Measurements from ENCODE around the gene PLB1. TPM values are rescaled to one million over a fixed set of nuclear protein-coding genes. Genes with fewer than 3 reads are reported as not detected.

Gene PLB1
- total RNA-seq (2014; rRNA removed): 0.40 and 1.3 TPM in 2 replicates
- Bru-seq, nascent RNA: percentile 29 among the genes with signal in this experiment
- BruChase-seq, experiment 1, labeled RNA remaining after a 6-hour chase: percentile 24 among the genes with signal in this experiment
- percentile 23 among the genes with signal in this experiment for BruChase-seq, experiment 2, labeled RNA remaining after a 2-hour chase
- long read RNA-seq, partial matches to known transcripts: 1 of 1 reads
- long read RNA-seq, other reads (novel, unspliced or antisense): 0 of 1 reads

- H3K4me2 ChIP-seq (ENCODE audit: low read length): no peak within 1 kb of the TSS
- no peak within 1 kb of the TSS for H3K27ac ChIP-seq (ENCODE audit: low read length)
- H4K20me1 ChIP-seq (ENCODE audit: low read length): no peaks in the 10 kb centered on the region
- H2AFZ ChIP-seq (ENCODE audit: low read length): no peak within 1 kb of the TSS
- BruUV-seq (replicated peaks): no TSS peak
- H3F3A ChIP-seq (ENCODE audit: low read length, unreplicated experiment): no peaks in the 10 kb centered on the region
- no peak within 1 kb of the TSS for H3K4me3 ChIP-seq (ENCODE audit: low read length)
- ATAC-seq: no peak
- H3K4me1 ChIP-seq (ENCODE audit: insufficient read depth, low read length): no peaks in the 10 kb centered on the region
- no peak for TF ChIP-seq CTCF (conservative IDR thresholded peaks at IDR 0.05; ENCODE audit: low read depth, low read length)
- TF ChIP-seq EZH2phosphoT487 (IDR thresholded peaks at IDR 0.05; ENCODE audit: borderline replicate concordance, low read length): no peak
- no peak for TF ChIP-seq EZH2 (IDR thresholded peaks at IDR 0.05; ENCODE audit: low read length, unreplicated experiment)
- CTCF ChIA-PET: no interaction called here
- no peaks in the 10 kb centered on the region for H3K9me2 ChIP-seq (replicated peaks; ENCODE audit: low read length)
- no peak within 1 kb of the TSS for H3K9ac ChIP-seq (ENCODE audit: low read length)
- H3K27me3 ChIP-seq (ENCODE audit: low read length): no peaks in the 10 kb centered on the region
- intact Hi-C loops (cut with micrococcal nuclease): no loop called here
- H3K9me3 ChIP-seq (ENCODE audit: low read length): no peaks in the 10 kb centered on the region
- no peaks in the 10 kb centered on the region for H3K79me2 ChIP-seq (ENCODE audit: low read length)
- POLR2A ChIA-PET (ENCODE audit: unreplicated experiment): no interaction called here
- H3K36me3 ChIP-seq (ENCODE audit: low read depth, low read length): no peaks in the 10 kb centered on the region
- DNase-seq: no peak
These were observed at the start of gene PLB1 for GRCh38 chr2:28495551-28496250. TSS of gene PLB1 (plus strand) at chr2:28496060. CDS start at chr2:28496115, 55 bp downstream.

GRCh38 chr2:28446531-28446930 is 49.3 kb upstream of the PLB1 start:
- H3F3A ChIP-seq (ENCODE audit: low read length, unreplicated experiment): no peaks in the 10 kb centered on the region
- ATAC-seq (no peak), DNase-seq (no peak)
- H3K27ac ChIP-seq (ENCODE audit: low read length): peak overlapping the region; percentile 80
- H3K4me2 ChIP-seq (ENCODE audit: low read length): 0 out of 2 replicates have a peak overlapping the region, but pooled peaks have one; percentile 0
- H3K4me1 ChIP-seq (ENCODE audit: insufficient read depth, low read length): peaks cover 68% of the 10 kb centered on the region
- CTCF ChIA-PET: no interaction called here
- H3K36me3 ChIP-seq (ENCODE audit: low read depth, low read length): no peaks in the 10 kb centered on the region
- H3K9me3 ChIP-seq (ENCODE audit: low read length): no peaks in the 10 kb centered on the region
- peak overlapping the region; percentile 9; the same call in 1 of the 2 replicates for H3K9ac ChIP-seq (ENCODE audit: low read length)
- POLR2A ChIA-PET (ENCODE audit: unreplicated experiment): interaction anchor here (0.6 kb wide), 1 partner anchor 53 kb away, joined by 3 read pairs; no protein-coding TSS in a partner anchor
- TF ChIP-seq CTCF (conservative IDR thresholded peaks at IDR 0.05; ENCODE audit: low read depth, low read length): no peak
- no peak for TF ChIP-seq EZH2 (IDR thresholded peaks at IDR 0.05; ENCODE audit: low read length, unreplicated experiment)
- no peaks in the 10 kb centered on the region for H3K79me2 ChIP-seq (ENCODE audit: low read length)
- H3K4me3 ChIP-seq (ENCODE audit: low read length): no peak overlapping the region
- no peaks in the 10 kb centered on the region for H3K9me2 ChIP-seq (replicated peaks; ENCODE audit: low read length)
- intact Hi-C loops (cut with micrococcal nuclease): loop anchor here (5.0 kb wide), 1 partner anchor 739 kb away; no protein-coding TSS in a partner anchor
- H3K27me3 ChIP-seq (ENCODE audit: low read length): no peaks in the 10 kb centered on the region
- no peak overlapping the region for H2AFZ ChIP-seq (ENCODE audit: low read length)
- H4K20me1 ChIP-seq (ENCODE audit: low read length): no peaks in the 10 kb centered on the region
- BruUV-seq (replicated peaks): no TSS peak

- no peak overlapping the region for H3K4me2 ChIP-seq (ENCODE audit: low read length)
- no peak for ATAC-seq
- no peak overlapping the region for H2AFZ ChIP-seq (ENCODE audit: low read length)
- no peaks in the 10 kb centered on the region for H3K9me3 ChIP-seq (ENCODE audit: low read length)
- peak overlapping the region; percentile 80 for H3K27ac ChIP-seq (ENCODE audit: low read length)
- ChIA-PET POLR2A (ENCODE audit: unreplicated experiment) (no interaction called here), CTCF (no interaction called here)
- no peaks in the 10 kb centered on the region for H3K27me3 ChIP-seq (ENCODE audit: low read length)
- BruUV-seq (replicated peaks): no TSS peak
- H3K9me2 ChIP-seq (replicated peaks; ENCODE audit: low read length): no peaks in the 10 kb centered on the region
- H3K4me1 ChIP-seq (ENCODE audit: insufficient read depth, low read length): peaks cover 63% of the 10 kb centered on the region
- no peak overlapping the region for H3K4me3 ChIP-seq (ENCODE audit: low read length)
- no peaks in the 10 kb centered on the region for H4K20me1 ChIP-seq (ENCODE audit: low read length)
- DNase-seq: no peak
- no peaks in the 10 kb centered on the region for H3F3A ChIP-seq (ENCODE audit: low read length, unreplicated experiment)
- no peak overlapping the region for H3K9ac ChIP-seq (ENCODE audit: low read length)
- intact Hi-C loops (cut with micrococcal nuclease): loop anchor here (5.0 kb wide), 1 partner anchor 740 kb away; no protein-coding TSS in a partner anchor
- H3K36me3 ChIP-seq (ENCODE audit: low read depth, low read length): no peaks in the 10 kb centered on the region
- no peaks in the 10 kb centered on the region for H3K79me2 ChIP-seq (ENCODE audit: low read length)
- TF ChIP-seq EZH2phosphoT487 (IDR thresholded peaks at IDR 0.05; ENCODE audit: borderline replicate concordance, low read length): no peak
- no peak for TF ChIP-seq EZH2 (IDR thresholded peaks at IDR 0.05; ENCODE audit: low read length, unreplicated experiment)
- TF ChIP-seq CTCF (conservative IDR thresholded peaks at IDR 0.05; ENCODE audit: low read depth, low read length): no peak
These were observed 48.8 kb upstream of the PLB1 start for GRCh38 chr2:28447086-28447485.
